HG03039 (cell line): ENCODE measurements around the gene TPK1.
"Not testable (repeated sequence)": the region's sequence is repeated elsewhere in the genome, so short reads cannot be mapped to it uniquely, and the experiment has no call there.

Experiments
- ATAC-seq: cut with Tn5 transposase; IDR thresholded peaks from one replicate; pipeline ENCODE4 v1.9.1; 2021; ENCODE audit warnings: mild to moderate bottlenecking, moderate library complexity; ENCODE audit not compliant: unreplicated experiment

TPK1 gene

DNA sequence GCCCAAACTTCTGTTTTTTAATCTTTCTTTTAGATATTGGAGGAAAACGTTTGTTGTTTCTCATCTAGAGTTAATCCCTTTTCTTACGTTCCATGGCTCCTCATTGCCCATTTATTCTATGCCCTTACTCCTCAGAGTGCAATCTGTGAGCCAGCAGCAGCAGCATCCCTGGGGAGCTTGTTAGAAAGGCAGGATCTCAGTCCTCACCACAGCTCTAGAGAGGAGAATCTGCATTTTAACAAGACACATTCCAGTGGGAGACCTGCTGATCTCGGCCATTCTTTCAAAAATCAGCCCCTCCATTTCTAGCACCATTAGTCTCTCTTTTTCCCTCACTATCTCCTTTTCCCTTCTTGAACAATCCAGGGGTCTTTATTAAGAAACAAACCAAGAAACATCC is 348.0 kb downstream of the TPK1 start:
- no peak for ATAC-seq

DNA sequence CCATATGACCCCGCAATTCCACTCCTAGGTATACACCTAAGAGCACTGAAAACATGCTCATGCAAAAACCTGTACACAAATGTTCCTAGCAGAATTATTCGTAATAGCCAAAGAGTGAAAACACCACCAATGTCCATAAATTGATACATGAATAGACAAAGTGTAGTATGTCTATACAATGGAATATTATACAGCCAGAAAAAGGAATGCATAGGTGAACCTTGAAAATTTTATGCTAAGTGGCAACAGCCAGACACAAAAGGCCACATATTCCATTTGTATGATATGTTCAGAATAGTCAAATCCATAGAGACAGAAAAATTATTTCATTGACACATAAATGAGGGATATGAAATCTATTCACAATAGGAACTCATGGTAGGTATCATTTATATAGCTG is 351.4 kb downstream of the TPK1 start:
- ATAC-seq = no peak

DNA sequence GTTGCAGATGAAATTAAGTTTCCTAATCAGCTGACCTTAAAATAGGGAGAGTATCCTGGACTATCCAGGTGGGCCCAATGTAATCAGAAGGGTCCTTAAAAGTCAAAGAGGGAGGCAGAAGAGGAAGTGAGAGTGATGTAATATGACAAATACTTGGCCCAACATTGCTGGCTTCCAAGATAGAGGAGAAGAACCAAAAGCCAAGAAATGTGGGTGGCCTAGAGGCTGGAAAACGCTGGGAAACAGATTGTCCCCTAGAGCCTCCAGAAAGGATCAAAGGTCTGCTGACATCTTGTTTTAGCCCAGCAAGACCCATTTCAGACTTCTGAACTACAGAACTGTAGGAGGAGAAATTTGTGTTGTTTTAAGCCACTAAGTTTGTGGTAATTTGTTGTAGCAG is 352.7 kb downstream of the TPK1 start:
- ATAC-seq = no peak

DNA sequence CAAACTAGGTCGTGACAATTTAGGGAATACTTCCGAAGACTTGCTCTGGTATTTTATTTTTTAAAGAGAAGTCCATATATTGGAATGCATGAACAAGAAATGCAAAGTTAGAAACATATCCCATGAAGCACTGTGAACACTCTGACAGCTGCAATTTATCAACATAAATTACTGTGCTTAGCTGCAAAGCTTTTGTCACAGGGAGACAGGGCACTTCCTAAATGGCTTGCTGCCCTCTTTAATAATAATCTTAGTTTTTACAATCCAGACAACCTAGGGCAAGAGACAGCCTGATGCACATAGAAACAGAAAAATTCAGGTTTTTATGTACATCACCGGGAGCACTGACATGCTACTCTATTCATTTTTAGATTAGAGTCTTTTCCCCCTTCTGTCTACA is 354.0 kb downstream of the TPK1 start:
- no peak for ATAC-seq

DNA sequence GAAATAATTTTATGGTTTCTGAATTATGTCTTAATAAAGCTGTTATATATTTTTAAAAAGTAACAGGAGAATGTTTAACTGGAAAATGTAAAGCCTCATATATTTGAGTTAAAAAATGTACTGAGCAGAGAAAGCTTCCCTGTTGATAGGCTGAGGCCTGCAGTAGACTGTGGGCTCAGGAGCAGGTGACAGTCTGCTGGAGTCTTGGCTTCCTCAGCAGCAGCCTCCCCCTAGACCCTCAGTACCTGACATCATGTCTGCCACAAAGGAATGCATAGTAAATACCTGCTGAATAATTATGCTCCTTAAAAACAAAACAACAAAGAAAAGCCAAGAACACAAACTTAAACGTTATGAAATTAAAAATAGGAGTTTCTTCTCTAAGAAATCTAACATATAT is 358.5 kb downstream of the TPK1 start:
- no peak for ATAC-seq

DNA sequence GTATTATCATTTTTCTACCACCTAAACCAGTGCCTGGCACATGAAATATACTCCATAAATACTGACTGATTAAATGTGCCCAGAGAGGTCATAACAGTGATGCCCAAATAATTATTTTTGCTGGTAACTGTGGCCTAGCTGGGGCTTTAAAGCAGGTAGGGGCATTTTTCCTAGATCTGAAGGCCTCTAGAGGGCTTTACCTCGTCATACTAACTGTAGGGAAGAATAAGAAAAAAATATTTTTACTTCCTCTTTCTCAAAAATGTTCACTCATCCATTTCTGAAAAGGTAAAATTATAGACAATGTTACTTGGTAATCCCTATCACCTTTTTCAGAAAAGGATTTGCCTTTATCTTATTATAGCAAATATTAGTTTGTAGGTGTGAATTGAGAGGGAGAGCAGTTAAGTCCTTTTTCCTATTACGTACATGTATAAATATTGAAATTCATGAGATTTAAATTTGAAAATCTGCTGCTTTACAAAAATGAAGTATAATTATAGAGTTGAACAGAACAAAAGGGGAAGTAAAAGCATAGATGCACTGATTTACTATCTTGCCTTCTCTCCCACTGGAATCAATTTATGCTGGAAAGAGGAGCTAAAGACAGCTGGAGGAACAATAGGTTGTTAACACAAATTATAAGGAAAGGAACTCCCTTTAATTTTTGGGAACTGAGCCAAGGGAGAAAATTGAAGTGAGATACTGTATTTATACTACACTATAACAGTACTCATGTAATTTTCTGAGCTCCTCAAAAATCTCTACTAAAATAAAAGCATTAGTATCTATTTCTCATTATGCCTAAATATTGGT is 360.8 kb downstream of the TPK1 start:
- ATAC-seq = no peak

DNA sequence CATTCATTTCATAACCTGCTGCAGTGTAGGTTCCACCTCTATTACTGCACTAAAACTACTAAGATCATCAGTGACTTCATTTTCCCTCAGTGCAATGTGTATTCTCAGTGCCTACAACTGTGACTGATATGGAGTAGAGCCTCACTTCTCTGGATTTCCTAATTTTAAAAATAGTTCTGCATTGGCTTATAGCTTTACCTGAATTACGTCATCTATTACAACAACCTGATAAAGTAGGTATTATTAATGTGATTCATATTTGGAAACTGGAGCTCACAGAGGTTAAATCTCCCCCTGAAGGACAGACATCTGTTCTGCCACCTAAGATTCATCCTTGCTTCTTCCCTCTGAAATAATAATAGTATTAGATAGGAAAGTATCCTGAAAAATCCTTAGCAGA is 361.5 kb downstream of the TPK1 start:
- no peak for ATAC-seq

DNA sequence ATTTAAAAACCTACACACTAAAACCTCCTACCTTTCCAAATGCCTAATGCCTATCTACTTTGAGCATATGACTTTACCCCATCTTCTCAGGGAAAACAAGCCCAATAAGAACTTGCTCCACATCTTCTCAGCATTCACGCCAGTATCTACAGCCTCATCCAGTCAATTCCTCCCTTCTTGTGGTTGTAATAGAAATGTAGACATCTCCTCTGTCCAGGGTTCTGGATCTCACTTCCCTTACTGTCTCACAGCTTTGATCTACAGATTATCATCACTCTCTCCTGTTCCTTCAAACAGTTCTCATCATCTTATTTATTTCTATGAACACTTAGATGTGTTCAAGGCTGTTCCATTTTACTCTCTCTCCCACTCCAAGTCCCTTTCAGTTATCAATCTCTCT is 361.9 kb downstream of the TPK1 start:
- ATAC-seq = no peak

DNA sequence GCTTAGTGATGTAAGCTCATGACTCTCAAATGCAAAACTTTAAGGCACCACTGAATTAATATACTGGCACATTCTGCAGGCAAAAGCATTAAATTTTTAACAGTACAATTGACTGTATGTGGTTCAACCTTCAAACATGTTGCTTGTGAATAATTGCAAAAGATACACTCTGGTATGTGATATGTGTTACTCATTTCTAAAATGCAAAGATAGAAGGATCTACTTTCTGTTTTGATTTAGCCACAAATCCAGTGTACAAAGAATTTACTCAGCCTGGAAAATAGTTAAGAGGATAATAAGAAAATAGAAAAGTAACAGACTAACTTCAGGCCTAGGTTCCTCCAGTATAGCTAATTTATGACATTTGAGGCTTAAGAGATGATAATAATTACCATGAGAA is 365.8 kb downstream of the TPK1 start:
- no peak for ATAC-seq

DNA sequence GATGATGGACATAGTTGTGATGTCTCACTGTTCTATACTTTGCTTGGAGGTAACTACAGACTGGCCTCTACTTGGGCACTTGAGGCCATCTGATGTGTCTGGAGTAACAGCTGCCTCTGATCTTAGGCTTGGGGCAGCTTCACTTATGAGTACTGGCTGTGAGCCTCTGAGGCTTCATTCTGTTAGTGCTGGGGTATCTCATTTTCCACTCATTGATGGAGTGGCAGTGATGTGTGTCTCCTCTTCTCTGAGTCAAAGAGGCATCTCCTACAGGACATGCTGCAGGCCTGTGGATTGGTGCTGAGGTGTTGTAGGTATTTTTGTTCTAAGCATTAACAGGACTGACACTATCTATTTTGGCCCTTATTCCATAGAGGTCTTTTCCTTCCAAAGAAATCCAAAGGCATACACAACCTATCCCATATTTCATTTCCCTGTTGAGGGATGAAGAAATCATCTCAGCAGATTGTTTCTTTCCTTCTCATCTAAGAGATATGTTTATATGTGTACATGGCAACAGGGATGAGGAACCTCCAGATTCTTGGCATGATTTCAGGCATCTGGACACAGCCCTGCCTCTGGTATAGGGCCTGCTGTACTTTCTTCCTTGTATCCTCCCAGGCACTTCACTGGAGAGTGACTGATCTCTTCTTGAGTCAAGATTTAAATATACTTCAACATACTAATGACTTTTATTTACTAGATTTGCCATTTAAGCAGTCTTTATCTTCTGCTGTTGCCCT is 366.7 kb downstream of the TPK1 start:
- ATAC-seq = no peak

DNA sequence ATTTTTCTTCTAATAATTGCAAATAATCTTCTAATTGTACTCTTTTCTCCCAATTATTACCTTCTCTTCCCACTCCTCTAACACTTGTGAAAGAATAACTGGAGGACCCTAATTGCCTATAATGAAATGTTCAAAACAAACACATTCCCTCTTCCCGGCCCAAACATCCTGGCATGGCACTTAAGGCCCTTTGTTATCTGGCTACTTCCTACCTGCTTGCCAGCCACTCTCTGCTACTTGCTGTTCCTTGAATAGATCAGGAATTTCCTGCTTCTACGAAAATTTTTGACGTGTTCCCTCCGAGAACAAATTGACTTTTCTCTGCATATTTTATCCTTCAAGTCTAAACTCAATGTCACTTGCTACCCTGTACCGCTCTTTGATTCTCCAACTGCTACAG is 376.2 kb downstream of the TPK1 start:
- ATAC-seq = no peak

DNA sequence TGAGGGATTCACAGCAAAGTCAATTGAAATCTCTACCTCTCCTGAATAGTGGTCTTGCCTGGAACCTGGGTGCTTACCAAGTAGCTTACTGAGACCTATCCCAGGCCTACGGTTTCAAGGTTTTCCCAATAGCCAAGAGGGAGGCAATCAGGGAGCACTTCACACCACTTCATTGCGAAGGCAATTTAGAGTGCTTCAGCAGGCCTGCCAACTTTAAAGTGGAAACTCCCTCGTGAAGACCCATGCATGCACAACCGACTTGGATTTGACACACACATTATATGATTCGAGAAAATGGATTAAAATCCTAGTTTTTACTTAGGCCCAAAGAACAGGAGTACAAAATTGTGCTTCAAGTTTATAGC is 380.8 kb downstream of the TPK1 start:
- no peak for ATAC-seq

DNA sequence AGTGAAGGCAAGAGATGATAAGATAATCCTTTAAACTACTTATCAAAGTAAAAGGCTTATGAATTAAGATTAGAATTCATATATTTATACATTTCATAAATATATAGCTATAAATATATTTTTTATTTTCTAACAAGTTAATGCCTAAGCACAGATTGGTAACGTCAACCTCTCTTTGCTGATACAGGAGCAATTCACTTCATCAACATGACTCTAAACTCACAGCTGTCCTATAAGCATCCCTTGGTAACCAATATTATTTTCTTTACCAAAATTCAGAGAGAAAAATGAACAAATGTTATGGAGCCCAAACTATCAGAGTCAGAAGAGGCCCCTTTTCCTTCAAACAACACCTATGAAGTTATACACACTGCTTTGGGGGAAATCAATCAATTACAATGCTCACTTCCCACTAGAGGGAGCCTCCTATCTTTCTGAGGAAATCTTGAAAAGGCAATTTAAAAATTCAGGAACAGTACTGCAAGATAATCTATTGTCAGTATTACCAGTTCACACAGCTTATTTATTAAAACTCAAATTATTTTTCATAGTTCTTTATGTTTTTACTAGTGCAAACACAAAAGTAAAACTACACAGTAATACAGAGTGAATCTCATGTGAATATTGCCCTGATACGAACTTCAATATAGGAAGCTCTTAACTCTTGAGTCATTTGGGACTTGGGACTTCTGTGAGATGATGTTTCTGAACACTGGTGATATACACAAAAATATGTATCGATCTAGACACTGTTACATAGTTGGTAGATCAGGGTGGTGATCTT is 381.4 kb downstream of the TPK1 start:
- no peak for ATAC-seq

DNA sequence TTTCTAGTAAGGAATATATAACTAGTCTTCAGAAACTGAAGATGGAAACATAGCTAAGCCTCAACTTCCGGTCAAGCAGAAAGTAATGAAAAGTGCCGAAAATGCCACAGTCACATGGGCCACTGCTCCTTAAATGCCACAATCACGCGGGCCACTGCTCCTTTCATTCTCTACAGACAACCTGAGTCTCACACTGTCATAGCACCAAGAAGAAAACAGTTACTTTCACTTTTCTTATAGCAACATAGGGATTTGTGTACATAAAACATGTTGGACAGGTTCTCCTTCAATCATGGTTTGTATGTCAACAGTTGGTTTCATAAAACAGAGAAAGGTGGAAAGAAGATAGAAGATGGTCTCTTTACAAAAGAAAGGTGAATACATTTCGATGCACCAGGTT is 383.8 kb downstream of the TPK1 start:
- no peak for ATAC-seq

DNA sequence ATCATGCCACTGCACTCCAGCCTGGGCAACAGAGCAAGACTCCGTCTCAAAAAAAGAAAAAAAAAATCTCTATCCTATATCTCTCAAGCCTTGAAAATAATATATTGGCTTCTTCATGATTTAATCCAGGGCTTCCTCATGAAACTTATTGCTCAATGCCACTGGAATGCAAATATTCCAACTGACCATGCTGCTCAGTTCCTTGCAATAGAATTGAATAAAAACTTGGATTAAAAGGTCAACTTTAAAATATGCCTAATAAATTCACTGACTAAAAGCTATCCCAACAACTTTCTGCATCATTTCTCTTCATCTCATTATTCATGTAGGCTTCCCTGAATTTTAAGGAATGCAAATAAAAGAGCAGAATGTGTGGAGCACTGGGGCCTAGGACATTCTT is 390.3 kb downstream of the TPK1 start:
- ATAC-seq = no peak

DNA sequence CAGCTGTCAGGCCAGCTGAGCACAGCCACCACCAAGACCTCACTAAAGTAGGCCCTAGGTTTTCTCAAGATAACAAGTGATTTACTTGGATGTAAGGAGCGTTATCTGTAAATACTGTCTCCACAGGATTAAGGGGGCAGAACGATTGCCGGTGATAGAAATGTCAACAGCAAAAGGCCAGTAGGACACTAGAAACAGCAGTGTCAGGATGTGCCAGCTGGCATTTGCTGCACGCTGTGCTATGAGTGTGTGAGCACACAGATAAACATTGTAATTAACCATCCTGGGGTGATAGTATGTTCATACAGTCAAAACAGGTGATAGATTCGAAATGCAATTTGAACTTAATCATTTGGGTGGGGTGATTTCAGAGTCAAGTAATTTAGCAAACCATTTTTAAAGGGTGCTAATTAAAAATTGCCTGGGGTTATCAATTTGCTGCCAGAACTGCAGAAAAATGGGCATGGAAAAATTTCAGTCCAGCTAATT is 396.1 kb downstream of the TPK1 start:
- no peak for ATAC-seq

DNA sequence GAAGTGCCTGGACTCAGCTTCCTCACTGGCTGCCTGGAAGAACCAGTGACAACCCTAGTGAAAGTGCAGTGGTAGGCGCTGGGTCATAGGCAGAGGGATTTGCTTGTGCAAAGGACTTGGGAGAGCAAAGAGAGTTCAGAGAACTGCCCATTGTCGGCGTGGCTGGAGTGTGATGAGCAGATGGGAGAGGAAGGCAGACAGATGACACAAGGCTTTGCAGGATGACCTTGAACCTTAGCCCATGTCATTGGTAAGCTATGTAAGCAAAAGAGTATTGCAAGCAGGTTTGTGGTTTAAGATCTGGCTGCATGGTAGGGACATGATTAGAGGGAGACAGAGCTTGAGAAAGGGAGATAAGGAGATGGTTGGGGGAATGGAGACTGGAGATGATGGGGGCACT is 397.1 kb downstream of the TPK1 start:
- ATAC-seq = no peak

DNA sequence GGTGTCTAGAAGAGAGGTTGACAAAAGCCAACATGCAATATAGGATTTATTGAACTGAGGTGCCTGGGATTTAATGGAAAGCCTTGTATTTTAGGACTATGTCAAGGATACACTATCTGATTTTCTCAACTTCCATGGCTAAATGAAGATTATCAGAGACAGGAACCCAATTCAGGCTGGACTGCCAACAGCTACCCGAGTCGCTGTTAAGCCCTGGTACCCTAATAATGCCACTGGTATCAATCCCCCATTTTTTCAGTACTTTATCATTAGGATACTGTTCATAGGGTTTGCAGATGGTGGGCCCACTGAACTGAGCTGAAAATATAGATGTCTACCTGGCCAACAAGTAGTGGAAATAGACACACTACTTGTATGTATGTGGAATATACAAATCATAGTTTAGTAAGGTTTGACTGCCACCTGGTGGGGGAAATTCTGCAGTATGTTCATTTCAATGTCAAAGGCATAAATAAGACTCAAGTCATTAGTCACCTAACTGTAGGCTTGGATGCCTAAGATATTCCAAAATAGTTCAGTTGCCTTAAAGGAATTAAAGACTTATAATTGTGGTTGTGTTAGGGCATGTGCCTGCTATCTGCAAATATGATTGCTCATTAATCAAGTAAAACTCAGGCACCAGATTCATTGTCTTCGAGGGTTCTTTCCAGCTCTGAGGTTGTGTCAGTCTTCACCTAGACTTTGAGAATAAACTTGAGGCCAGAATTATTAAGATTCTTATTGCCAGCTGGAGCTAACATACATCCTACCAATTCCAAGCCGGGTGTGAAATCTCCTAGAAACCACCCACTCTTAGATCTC is 398.3 kb downstream of the TPK1 start:
- peak; percentile 62 for ATAC-seq

DNA sequence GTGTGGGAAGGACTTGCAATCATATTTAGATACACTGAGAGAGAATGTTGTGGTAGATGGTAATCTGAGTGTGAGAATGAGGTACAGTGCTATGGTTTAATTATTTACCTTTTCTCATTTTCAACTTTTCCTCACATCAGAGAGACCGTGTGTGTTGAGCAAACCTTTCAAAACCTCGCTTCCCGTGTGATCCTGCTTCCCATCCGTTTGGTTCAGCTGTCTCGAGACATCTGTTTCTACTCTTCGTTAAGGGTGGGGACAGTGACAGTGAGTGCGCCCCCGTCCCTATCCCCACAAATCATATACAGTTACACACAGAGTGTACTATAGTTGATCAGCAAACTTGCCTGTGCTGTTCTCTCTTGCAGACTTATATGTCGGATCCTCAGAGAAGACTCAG is 399.4 kb downstream of the TPK1 start:
- ATAC-seq = no peak

DNA sequence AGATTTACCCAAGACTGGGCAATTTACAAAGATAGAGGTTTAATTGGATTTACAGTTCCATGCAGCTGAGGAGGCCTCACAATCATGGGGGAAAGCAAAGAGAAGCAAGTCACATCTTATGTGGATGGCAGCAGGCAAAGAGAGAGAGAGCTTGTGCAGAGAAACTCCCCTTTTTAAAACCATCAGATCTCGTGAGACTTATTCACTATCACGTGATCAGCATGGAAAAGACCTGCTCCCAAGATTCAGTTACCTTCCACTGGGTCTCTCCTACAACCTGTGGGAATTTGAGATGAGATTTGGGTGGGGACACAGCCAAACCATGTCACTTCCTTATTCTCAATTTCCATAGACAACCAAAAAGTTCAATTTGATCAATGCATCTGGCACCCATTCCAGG is 407.4 kb downstream of the TPK1 start:
- ATAC-seq = no peak

DNA sequence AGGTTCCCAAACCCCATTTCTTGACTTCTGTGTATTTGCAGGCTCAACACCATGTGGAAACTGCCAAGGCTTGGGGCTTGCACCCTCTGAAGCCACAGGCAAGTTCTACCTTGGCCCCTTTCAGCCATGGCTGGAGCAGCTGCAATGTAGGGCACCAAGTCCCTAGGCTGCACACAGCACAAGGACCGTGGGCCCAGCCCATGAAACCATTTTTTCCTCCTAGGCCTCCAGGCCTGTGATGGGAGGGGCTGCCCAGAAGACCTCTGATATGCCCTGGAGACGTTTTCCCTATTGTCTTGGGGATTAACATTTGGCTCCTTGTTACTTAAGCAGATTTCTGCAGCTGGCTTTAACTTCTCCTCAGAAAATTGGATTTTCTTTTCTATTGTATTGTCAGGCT is 408.3 kb downstream of the TPK1 start:
- not testable (repeated sequence) for ATAC-seq
